IMR-90 (cell line): Measurements from ENCODE around the gene CAMTA1.

Experiments used
- ELK1 ChIP-seq: fragments of 150-350 bp; IDR thresholded peaks from 2 replicates; pipeline ENCODE4 v1.6.1; 2016; ENCODE audit warnings: low read depth, mild to moderate bottlenecking, low read length, moderate library complexity, borderline replicate concordance
- FOS ChIP-seq: fragments of 150-350 bp; IDR thresholded peaks from 2 replicates; pipeline ENCODE4 v1.6.1; 2016; ENCODE audit warnings: low read depth, low read length
- MAFK ChIP-seq: IDR thresholded peaks from 2 replicates; pipeline ENCODE4 v1.6.1; 2012; ENCODE audit warnings: low read depth, low read length, improper control_type of control experiment
- POLR2A ChIP-seq: IDR thresholded peaks from 2 replicates; pipeline ENCODE4 v1.6.1; 2012; ENCODE audit warnings: mild to moderate bottlenecking, low read depth, low read length
- RFX5 ChIP-seq: IDR thresholded peaks from 2 replicates; pipeline ENCODE4 v1.8.0; 2012; ENCODE audit warnings: low read depth, mild to moderate bottlenecking, low read length, moderate library complexity
- TF ChIP-seq, protein P1 (sequence below): conservative IDR thresholded peaks from 2 replicates; pipeline ENCODE4 v1.5.1; 2012; ENCODE audit warnings: mild to moderate bottlenecking, low read depth, low read length, improper control_type of control experiment
- TF ChIP-seq, protein P2 (sequence below): fragments of 150-350 bp; IDR thresholded peaks from 2 replicates; pipeline ENCODE4 v1.6.1; 2017; ENCODE audit warnings: mild to moderate bottlenecking, antibody characterized with exemption, low read length, low read depth

DNA sequence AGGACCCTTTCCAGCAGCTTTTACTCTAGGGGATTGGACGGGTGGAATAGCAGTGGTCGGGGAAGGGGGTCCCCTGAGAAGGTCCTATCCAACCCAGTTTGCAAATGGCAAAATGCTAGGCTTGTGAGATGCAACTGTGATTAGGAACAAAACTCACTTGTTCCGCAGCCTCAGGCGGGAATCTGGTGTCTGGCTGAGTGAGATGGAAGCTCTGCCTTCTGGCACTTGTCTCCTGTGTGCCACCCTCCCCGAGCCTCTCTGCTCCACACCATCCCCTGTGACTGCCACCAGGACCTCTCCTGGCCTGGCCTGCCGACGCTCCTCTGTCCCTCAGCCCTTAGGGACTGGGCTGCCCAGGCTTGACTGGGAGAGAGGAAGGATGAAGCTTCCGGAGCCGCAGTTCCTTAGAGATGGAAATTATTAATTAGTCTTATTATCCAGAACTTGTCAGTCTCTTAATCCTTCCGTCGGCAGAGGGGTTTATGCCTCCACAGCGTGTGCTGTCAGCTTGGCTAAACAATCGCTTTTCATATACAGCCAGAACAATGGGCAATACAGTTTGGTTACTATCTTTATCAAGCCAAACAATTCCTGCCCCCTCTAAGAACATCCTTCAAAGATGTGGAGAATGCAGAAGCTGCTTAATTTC is 693.0 kb downstream of the CAMTA1 start:
- TF ChIP-seq, protein P1, sequence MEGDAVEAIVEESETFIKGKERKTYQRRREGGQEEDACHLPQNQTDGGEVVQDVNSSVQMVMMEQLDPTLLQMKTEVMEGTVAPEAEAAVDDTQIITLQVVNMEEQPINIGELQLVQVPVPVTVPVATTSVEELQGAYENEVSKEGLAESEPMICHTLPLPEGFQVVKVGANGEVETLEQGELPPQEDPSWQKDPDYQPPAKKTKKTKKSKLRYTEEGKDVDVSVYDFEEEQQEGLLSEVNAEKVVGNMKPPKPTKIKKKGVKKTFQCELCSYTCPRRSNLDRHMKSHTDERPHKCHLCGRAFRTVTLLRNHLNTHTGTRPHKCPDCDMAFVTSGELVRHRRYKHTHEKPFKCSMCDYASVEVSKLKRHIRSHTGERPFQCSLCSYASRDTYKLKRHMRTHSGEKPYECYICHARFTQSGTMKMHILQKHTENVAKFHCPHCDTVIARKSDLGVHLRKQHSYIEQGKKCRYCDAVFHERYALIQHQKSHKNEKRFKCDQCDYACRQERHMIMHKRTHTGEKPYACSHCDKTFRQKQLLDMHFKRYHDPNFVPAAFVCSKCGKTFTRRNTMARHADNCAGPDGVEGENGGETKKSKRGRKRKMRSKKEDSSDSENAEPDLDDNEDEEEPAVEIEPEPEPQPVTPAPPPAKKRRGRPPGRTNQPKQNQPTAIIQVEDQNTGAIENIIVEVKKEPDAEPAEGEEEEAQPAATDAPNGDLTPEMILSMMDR, result no peak
- 0 out of 2 replicates have a peak, but pooled peaks have one; percentile 10 for TF ChIP-seq POLR2A
- no peak for TF ChIP-seq ELK1
- TF ChIP-seq, protein P2, sequence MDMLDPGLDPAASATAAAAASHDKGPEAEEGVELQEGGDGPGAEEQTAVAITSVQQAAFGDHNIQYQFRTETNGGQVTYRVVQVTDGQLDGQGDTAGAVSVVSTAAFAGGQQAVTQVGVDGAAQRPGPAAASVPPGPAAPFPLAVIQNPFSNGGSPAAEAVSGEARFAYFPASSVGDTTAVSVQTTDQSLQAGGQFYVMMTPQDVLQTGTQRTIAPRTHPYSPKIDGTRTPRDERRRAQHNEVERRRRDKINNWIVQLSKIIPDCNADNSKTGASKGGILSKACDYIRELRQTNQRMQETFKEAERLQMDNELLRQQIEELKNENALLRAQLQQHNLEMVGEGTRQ, result no peak
- TF ChIP-seq FOS, result no peak
- TF ChIP-seq MAFK, result no peak
- no peak for TF ChIP-seq RFX5
